ENCODE measurements around the gene PHF21A. TPM values are rescaled to one million over a fixed set of nuclear protein-coding genes. Genes with fewer than 3 reads are reported as not detected.

PHF21A gene
- total RNA-seq, 1 donor from 2014 or later = 26.3 TPM

Other genes with a start within 250 kb of the PHF21A start
- gene MAPK8IP1, start 235.8 kb downstream of the PHF21A start, total RNA-seq = 3.7 TPM
- gene FREY1, start 214.2 kb downstream of the PHF21A start, total RNA-seq = not detected
- gene PEX16, start 203.6 kb downstream of the PHF21A start, total RNA-seq = 9.9 TPM
- gene LARGE2, start 198.8 kb downstream of the PHF21A start, total RNA-seq = 6.8 TPM
- gene CREB3L1, start 156.2 kb upstream of the PHF21A start, total RNA-seq = 27.1 TPM
- gene DGKZ, start 226.0 kb upstream of the PHF21A start, total RNA-seq = 30.4 TPM

Measured in skin of body (tissue), 1 donor.